ENCODE results near the gene SCFD2. TPM values are rescaled to one million over a fixed set of nuclear protein-coding genes. Genes with fewer than 3 reads are reported as not detected.

SCFD2 gene
- total and polyA plus RNA-seq, 2 experiments from 2014 or later, result 13.2 to 15.9 TPM

DNA sequence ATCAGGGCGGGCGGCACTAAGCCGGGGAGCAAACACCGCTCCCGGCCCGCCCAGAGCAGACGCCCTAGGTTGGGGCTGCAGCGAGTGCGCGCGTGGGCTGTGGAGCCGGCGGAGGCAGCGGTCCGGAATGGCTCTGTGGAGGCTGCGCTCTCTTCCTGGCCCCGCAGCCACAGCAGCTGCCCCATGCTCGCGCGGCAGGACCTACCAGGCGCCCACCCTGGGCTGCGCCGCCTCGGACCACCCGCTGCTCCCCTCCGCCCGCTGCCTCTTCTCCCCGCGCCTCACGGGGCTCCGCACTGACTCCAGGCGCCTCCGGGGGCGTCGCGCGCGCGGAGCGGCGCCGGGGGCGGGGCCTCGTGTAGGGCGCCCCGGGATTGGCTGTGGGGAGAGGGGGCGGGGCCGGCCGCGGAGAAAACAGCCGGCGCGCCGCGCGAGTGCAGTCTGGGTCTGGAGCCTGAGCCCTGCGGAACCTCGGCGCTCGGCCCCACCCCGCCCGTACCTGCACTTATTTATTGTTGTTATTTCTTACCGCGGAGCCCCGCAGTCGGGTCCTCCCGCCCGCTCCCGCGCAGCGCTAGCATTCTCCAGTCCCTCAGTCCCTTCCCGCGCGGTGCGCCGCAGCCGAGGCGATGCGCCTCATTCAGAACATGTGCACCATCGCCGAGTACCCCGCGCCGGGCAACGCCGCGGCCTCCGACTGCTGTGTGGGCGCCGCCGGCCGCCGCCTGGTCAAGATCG lies 503.8 kb downstream of the SCFD2 start, which contains the start of gene RASL11B:
Gene RASL11B, plus strand, starts transcription at position 439 of the 738 bp plus-strand sequence. Its CDS starts 191 bp downstream, at position 630.
- H3K36me3 ChIP-seq, result peaks cover 15% of the 10 kb centered on the region
- peak within 1 kb of the TSS; percentile 89 for H3K27ac ChIP-seq
- no peaks in the 10 kb centered on the region for H3K27me3 ChIP-seq
- DNase-seq (ENCODE audit: low read depth in 1 of 2, low spot score in 1 of 2), result peak; percentile 79 to 94
- no peaks in the 10 kb centered on the region for H3K9me3 ChIP-seq (ENCODE audit: low read depth)
- peaks cover 26% of the 10 kb centered on the region for H3K4me1 ChIP-seq (ENCODE audit: low read depth)
- TF ChIP-seq, protein P1, sequence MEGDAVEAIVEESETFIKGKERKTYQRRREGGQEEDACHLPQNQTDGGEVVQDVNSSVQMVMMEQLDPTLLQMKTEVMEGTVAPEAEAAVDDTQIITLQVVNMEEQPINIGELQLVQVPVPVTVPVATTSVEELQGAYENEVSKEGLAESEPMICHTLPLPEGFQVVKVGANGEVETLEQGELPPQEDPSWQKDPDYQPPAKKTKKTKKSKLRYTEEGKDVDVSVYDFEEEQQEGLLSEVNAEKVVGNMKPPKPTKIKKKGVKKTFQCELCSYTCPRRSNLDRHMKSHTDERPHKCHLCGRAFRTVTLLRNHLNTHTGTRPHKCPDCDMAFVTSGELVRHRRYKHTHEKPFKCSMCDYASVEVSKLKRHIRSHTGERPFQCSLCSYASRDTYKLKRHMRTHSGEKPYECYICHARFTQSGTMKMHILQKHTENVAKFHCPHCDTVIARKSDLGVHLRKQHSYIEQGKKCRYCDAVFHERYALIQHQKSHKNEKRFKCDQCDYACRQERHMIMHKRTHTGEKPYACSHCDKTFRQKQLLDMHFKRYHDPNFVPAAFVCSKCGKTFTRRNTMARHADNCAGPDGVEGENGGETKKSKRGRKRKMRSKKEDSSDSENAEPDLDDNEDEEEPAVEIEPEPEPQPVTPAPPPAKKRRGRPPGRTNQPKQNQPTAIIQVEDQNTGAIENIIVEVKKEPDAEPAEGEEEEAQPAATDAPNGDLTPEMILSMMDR (IDR thresholded peaks at IDR 0.05; ENCODE audit: low read depth, low read length), result no peak
- peak within 1 kb of the TSS; percentile 60 for H3K4me3 ChIP-seq

DNA sequence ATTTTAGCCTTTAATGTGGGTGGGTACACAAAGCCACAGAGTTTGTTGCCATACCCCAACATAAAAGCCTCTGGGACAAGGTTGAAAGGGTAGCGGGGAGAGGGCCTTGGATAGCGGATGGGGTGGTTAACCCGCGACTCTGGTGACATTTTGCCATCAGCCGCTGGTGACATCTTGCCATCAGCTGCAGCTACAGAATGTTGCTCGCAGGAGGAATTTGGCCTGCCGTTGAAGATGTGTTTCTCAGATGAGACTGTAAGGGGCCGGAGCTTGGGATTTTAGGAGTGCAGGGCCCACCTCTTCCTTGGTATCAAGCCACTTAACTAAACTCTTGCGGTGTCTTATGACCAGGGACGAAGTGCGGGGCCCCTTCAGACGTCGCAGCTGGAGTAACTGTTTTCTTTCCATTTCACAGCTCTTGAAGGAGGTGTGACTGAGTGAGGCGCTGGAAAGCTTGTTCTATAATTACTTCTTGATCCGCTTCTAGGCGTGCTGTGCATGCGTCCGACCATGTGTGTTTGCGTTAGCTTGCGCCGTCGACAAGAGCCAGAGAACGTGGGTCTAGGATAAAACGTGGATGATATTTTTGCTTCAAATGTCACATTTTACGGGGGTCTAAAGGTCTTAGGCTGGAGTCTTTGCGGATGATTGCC lies 504.6 kb downstream of the SCFD2 start:
- Histone ChIP-seq H3K4me1 (ENCODE audit: low read depth) (peaks cover 26% of the 10 kb centered on the region), H3K9me3 (ENCODE audit: low read depth) (no peaks in the 10 kb centered on the region), H3K27ac (peak overlapping the region; percentile 89), H3K36me3 (peaks cover 11% of the 10 kb centered on the region), H3K27me3 (no peaks in the 10 kb centered on the region), H3K4me3 (peak overlapping the region; percentile 60)
- peak; percentile 15 to 41 for DNase-seq (ENCODE audit: low read depth in 1 of 2, low spot score in 1 of 2)
- TF ChIP-seq, protein P1 (IDR thresholded peaks at IDR 0.05; ENCODE audit: low read depth, low read length), result no peak

DNA sequence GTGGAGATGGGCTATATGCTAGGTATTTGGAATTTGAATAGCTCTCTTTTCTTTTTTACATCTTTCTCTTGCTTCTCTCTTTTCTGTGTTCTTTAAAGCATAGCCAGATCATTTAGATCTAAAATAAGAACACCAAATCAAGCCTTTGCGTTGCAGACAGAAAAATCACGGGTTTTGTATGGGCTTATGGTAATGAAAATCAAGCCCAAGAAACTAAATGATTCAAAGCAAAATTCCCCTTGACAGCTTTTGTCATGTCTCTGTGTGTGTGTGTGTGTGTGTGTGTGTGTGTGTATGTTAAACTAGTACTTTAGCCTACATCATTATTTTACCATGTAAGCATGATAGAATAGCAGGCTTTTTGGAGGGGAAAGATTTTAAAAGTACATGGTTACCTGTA lies 505.5 kb downstream of the SCFD2 start:
- Histone ChIP-seq H3K36me3 (peaks cover 8% of the 10 kb centered on the region), H3K27me3 (no peaks in the 10 kb centered on the region), H3K4me3 (no peak overlapping the region), H3K27ac (no peak overlapping the region), H3K9me3 (ENCODE audit: low read depth) (no peaks in the 10 kb centered on the region), H3K4me1 (ENCODE audit: low read depth) (peaks cover 27% of the 10 kb centered on the region)
- TF ChIP-seq, protein P1 (IDR thresholded peaks at IDR 0.05; ENCODE audit: low read depth, low read length), result no peak
- no peak for DNase-seq (ENCODE audit: low read depth in 1 of 2, low spot score in 1 of 2)

DNA sequence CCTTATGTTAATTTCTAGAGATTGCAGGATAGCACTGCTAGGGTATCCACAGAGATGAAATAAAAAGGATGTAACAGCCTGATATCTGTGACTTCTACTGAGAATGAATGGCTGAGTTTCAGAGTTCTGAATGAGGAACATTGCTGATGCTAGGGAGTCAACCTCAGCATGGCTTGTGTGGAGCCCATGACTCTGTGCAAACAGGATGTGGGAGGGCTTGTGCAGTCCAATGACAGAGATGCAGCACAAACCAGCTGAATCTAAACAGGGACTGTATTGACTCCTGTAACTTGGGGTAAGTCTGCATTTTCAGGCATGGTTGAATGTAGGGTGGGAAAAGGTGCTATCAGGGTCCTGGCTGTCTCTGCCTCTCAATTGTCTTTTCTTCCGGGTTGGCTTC lies 509.1 kb downstream of the SCFD2 start:
- TF ChIP-seq, protein P1 (IDR thresholded peaks at IDR 0.05; ENCODE audit: low read depth, low read length), result no peak
- Histone ChIP-seq H3K27me3 (no peaks in the 10 kb centered on the region), H3K4me1 (ENCODE audit: low read depth) (peaks cover 36% of the 10 kb centered on the region), H3K27ac (no peak overlapping the region), H3K36me3 (no peaks in the 10 kb centered on the region), H3K9me3 (ENCODE audit: low read depth) (no peaks in the 10 kb centered on the region), H3K4me3 (no peak overlapping the region)
- DNase-seq (ENCODE audit: low read depth in 1 of 2, low spot score in 1 of 2), result no peak

DNA sequence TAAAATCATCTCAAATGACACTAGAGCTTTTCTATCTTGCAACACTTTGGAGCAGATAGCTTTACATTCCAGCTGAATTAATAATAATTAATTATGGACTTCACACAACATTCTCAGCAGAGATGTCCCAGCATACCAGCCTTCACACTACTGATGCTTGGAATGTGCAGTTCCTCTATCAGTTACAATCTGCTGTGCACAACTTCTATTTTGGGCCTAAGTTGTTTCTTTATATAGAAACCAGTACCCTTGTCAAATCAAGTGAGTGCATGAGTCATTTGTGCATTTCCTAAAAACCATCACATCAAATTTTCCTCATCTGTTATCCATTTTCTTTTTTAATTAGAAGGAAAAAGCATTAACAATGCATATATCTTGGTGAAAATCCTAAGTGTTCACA lies 512.5 kb downstream of the SCFD2 start:
- TF ChIP-seq, protein P1 (IDR thresholded peaks at IDR 0.05; ENCODE audit: low read depth, low read length), result no peak
- Histone ChIP-seq H3K9me3 (ENCODE audit: low read depth) (no peaks in the 10 kb centered on the region), H3K4me1 (ENCODE audit: low read depth) (peaks cover 41% of the 10 kb centered on the region), H3K27ac (peak overlapping the region; percentile 78), H3K36me3 (no peaks in the 10 kb centered on the region), H3K4me3 (no peak overlapping the region), H3K27me3 (no peaks in the 10 kb centered on the region)
- DNase-seq (ENCODE audit: low read depth in 1 of 2, low spot score in 1 of 2), result peak; percentile 62 to 64

All from cardiac muscle cell (in vitro differentiated cells and primary cell).